H1 (cell line): Measurements from ENCODE around the gene TK2. TPM values are rescaled to one million over a fixed set of nuclear protein-coding genes. Genes with fewer than 3 reads are reported as not detected.

ENCODE experiments used
- CTCF ChIA-PET: fragments of 300-600 bp; sonication (Branson Sonifier 250); formaldehyde crosslinking; loops from one replicate; lab custom pipeline; 2021; ENCODE audit not compliant: partially characterized antibody; lab: Charles Lee
- POLR2A ChIA-PET: fragments of 300-600 bp; sonication (Branson Sonifier 250); formaldehyde crosslinking; loops from one replicate; lab custom pipeline; 2021; ENCODE audit warnings: inconsistent platforms; ENCODE audit not compliant: partially characterized antibody; lab: Charles Lee
- DNase-seq, 2 experiments: peaks; one replicate each; pipeline versions ENCODE4 v3.0.0 to v3.0.0-alpha.2; 2010 to 2022; ENCODE audit warnings: low spot score in 2 of 2, low read depth in 1 of 2, mixed read lengths in 1 of 2
- FAIRE-seq: peaks from 2 replicates; lab custom pipeline; 2011; peaks lifted over from hg19 to GRCh38; lab: Jason Lieb, UNC
- H2AFZ ChIP-seq: 2 replicates; pipeline ENCODE4 v1.8.1; 2012; ENCODE audit warnings: low read length, inconsistent platforms
- H2AK5ac ChIP-seq: 2 replicates; pipeline ENCODE4 v1.6.1; 2013; ENCODE audit warnings: low read depth, low read length
- H2BK120ac ChIP-seq: replicated peaks from 2 replicates; pipeline ENCODE3; 2013; ENCODE audit warnings: low read depth, low read length, inconsistent platforms
- H2BK12ac ChIP-seq: 2 replicates; pipeline ENCODE4 v1.6.1; 2013; ENCODE audit warnings: low read depth, low read length
- H2BK15ac ChIP-seq: 2 replicates; pipeline ENCODE4 v1.6.1; 2013; ENCODE audit warnings: low read length
- H2BK20ac ChIP-seq: 2 replicates; pipeline ENCODE4 v1.6.1; 2013; ENCODE audit warnings: low read length
- H2BK5ac ChIP-seq: 2 replicates; pipeline ENCODE4 v1.6.1; 2013; ENCODE audit warnings: low read depth, low read length
- H3K14ac ChIP-seq: 2 replicates; pipeline ENCODE4 v1.6.1; 2013; ENCODE audit warnings: inconsistent platforms; ENCODE audit not compliant: insufficient read length
- H3K18ac ChIP-seq: 2 replicates; pipeline ENCODE4 v1.6.1; 2013; ENCODE audit warnings: low read length; ENCODE audit errors: extremely low read depth
- H3K23ac ChIP-seq: 2 replicates; pipeline ENCODE4 v1.6.1; 2013; ENCODE audit warnings: inconsistent platforms; ENCODE audit not compliant: insufficient read length
- H3K23me2 ChIP-seq: 2 replicates; pipeline ENCODE4 v1.6.1; 2013; ENCODE audit warnings: low read depth, low read length
- H3K27ac ChIP-seq: 2 replicates; pipeline ENCODE4 v1.6.1; 2011; ENCODE audit warnings: low read depth, low read length, inconsistent platforms
- H3K27me3 ChIP-seq, 4 experiments: replicated peaks in 1 of 4; 1 replicate in 1 of 4; 2 replicates in 3 of 4; pipeline versions ENCODE4 v1.6.1 to v1.8.1; 2011 to 2013; ENCODE audit warnings: low read length in 3 of 4, mild to moderate bottlenecking in 3 of 4, inconsistent platforms in 2 of 4, mixed read lengths in 2 of 4, moderate library complexity in 1 of 4; ENCODE audit not compliant: control insufficient read depth in 3 of 4, insufficient read depth in 3 of 4; ENCODE audit errors: extremely low read depth in 1 of 4
- H3K36me3 ChIP-seq, 4 experiments: 2 replicates each; pipeline versions ENCODE4 v1.6.1 to v1.8.1; 2011 to 2013; ENCODE audit warnings: mild to moderate bottlenecking in 4 of 4, low read length in 3 of 4, moderate library complexity in 2 of 4, control low read depth in 1 of 4, inconsistent platforms in 1 of 4; ENCODE audit not compliant: insufficient read depth in 4 of 4, control insufficient read depth in 2 of 4
- H3K4ac ChIP-seq: replicated peaks from 2 replicates; pipeline ENCODE3; 2013; ENCODE audit warnings: low read length, low read depth, mixed read lengths, inconsistent platforms; ENCODE audit not compliant: insufficient read length
- H3K4me1 ChIP-seq, 4 experiments: replicated peaks in 1 of 4; 1 replicate in 1 of 4; 2 replicates in 3 of 4; pipeline versions ENCODE4 v1.6.1 to v1.8.1; 2011 to 2013; ENCODE audit warnings: low read length in 3 of 4, inconsistent platforms in 2 of 4, mixed read lengths in 1 of 4; ENCODE audit not compliant: insufficient read depth in 4 of 4, control insufficient read depth in 3 of 4
- H3K4me2 ChIP-seq, 2 experiments: 2 replicates each; pipeline versions ENCODE4 v1.6.1 to v1.8.1; 2011 to 2013; ENCODE audit warnings: low read depth in 2 of 2, low read length in 2 of 2, control low read depth in 1 of 2, inconsistent platforms in 1 of 2, mild to moderate bottlenecking in 1 of 2; ENCODE audit not compliant: insufficient read depth in 1 of 2
- H3K4me3 ChIP-seq, 4 experiments: fragments of 200-600, 300-600 bp in 1 of 4; sonication (generic), shearing (Covaris generic), sonication (Bioruptor Twin) in 1 of 4; 2 replicates each; pipeline versions ENCODE4 v1.5.1 to v1.8.1; 2011 to 2016; ENCODE audit warnings: low read length in 4 of 4, low read depth in 3 of 4, control low read depth in 2 of 4, inconsistent platforms in 2 of 4, mild to moderate bottlenecking in 2 of 4, mixed read lengths in 1 of 4, moderate library complexity in 1 of 4; ENCODE audit not compliant: insufficient read depth in 2 of 4; ENCODE audit errors: extremely low read depth in 1 of 4
- H3K56ac ChIP-seq: replicated peaks from 2 replicates; pipeline ENCODE3; 2013; ENCODE audit warnings: low read depth, mild to moderate bottlenecking, mixed read lengths, low read length, inconsistent platforms; ENCODE audit not compliant: insufficient read length
- H3K79me1 ChIP-seq: 2 replicates; pipeline ENCODE4 v1.6.1; 2013; ENCODE audit warnings: low read depth, low read length, control low read depth
- H3K79me2 ChIP-seq, 2 experiments: 2 replicates each; pipeline versions ENCODE4 v1.6.1 to v1.8.1; 2012 to 2013; ENCODE audit warnings: low read length in 2 of 2, mild to moderate bottlenecking in 2 of 2, inconsistent platforms in 1 of 2; ENCODE audit not compliant: insufficient read depth in 2 of 2, control insufficient read depth in 1 of 2
- H3K9ac ChIP-seq, 4 experiments: replicated peaks in 1 of 4; 1 replicate in 1 of 4; 2 replicates in 3 of 4; pipeline versions ENCODE4 v1.6.1 to v1.8.1; 2011 to 2013; ENCODE audit warnings: low read depth in 3 of 4, low read length in 3 of 4, control low read depth in 2 of 4, mild to moderate bottlenecking in 2 of 4, moderate library complexity in 2 of 4, inconsistent platforms in 1 of 4; ENCODE audit errors: extremely low read depth in 1 of 4
- H3K9me3 ChIP-seq, 2 experiments: 2 replicates each; pipeline versions ENCODE4 v1.6.1 to v1.8.1; 2012 to 2013; ENCODE audit warnings: mild to moderate bottlenecking in 2 of 2, moderate library complexity in 2 of 2, control low read depth in 1 of 2, inconsistent platforms in 1 of 2, low read depth in 1 of 2, low read length in 1 of 2, mixed read lengths in 1 of 2; ENCODE audit not compliant: insufficient read depth in 2 of 2
- H4K20me1 ChIP-seq, 2 experiments: replicated peaks in 1 of 2; 2 replicates each; pipeline versions ENCODE3 to v1.8.1; 2011 to 2013; ENCODE audit warnings: inconsistent platforms in 2 of 2, low read length in 2 of 2, mild to moderate bottlenecking in 1 of 2; ENCODE audit not compliant: insufficient read depth in 2 of 2, control insufficient read depth in 1 of 2
- H4K5ac ChIP-seq: 2 replicates; pipeline ENCODE4 v1.6.1; 2013; ENCODE audit warnings: low read length, low read depth, mixed read lengths, inconsistent platforms; ENCODE audit not compliant: insufficient read length
- H4K8ac ChIP-seq: 2 replicates; pipeline ENCODE4 v1.8.0; 2013; ENCODE audit warnings: mild to moderate bottlenecking, moderate library complexity, low read length, inconsistent platforms; ENCODE audit not compliant: insufficient read depth; ENCODE audit errors: extremely low read depth
- H4K91ac ChIP-seq: replicated peaks from 2 replicates; pipeline ENCODE3; 2013; ENCODE audit warnings: low read length, mixed read lengths, inconsistent platforms; ENCODE audit not compliant: insufficient read length
- CHD2 ChIP-seq: IDR thresholded peaks from 2 replicates; pipeline ENCODE4 v1.6.1; 2012; ENCODE audit warnings: low read length, improper control_type of control experiment
- CREB1 ChIP-seq: IDR thresholded peaks from 2 replicates; pipeline ENCODE4 v1.6.1; 2012; ENCODE audit warnings: inconsistent platforms
- FOSL1 ChIP-seq: IDR thresholded peaks from 2 replicates; pipeline ENCODE4 v1.6.1; 2011; ENCODE audit warnings: mild to moderate bottlenecking, low read depth, low read length, moderate library complexity; ENCODE audit not compliant: insufficient read depth
- GABPA ChIP-seq: IDR thresholded peaks from 2 replicates; pipeline ENCODE4 v1.6.1; 2011; ENCODE audit warnings: mild to moderate bottlenecking, low read length, moderate library complexity, borderline replicate concordance; ENCODE audit not compliant: insufficient read depth
- MAFK ChIP-seq: IDR thresholded peaks from 2 replicates; pipeline ENCODE4 v1.6.1; 2012; ENCODE audit warnings: low read depth, mild to moderate bottlenecking, improper control_type of control experiment, low read length
- MAX ChIP-seq: IDR thresholded peaks from 2 replicates; pipeline ENCODE4 v1.6.1; 2012; ENCODE audit warnings: inconsistent platforms
- PHF8 ChIP-seq: fragments of 200-600 bp; sonication (generic); conservative IDR thresholded peaks from 2 replicates; pipeline ENCODE4 v1.7.1; 2012; ENCODE audit warnings: low read depth, mild to moderate bottlenecking, inconsistent platforms, low read length, moderate library complexity
- SIRT6 ChIP-seq: IDR thresholded peaks from one replicate; pipeline ENCODE4 v1.7.1; 2012; ENCODE audit warnings: low read length, inconsistent platforms
- TCF12 ChIP-seq: IDR thresholded peaks from 2 replicates; pipeline ENCODE4 v1.6.1; 2011; ENCODE audit warnings: low read depth, mild to moderate bottlenecking, low read length
- WGBS, 2 experiments: shearing (Covaris generic) in 1 of 2; methylation state at CpG; one replicate each; pipeline versions ENCODE4 v1.1.6 to v1.1.7; 2013 to 2015; ENCODE audit warnings: low lambda C conversion rate in 2 of 2, mixed read lengths in 2 of 2, inconsistent platforms in 1 of 2, low coverage in 1 of 2, missing lambda C conversion rate in 1 of 2; ENCODE audit not compliant: insufficient replicate concordance in 2 of 2, insufficient coverage in 1 of 2, insufficient read length in 1 of 2; ENCODE audit errors: extremely low coverage in 1 of 2, missing lambda C conversion rate in 1 of 2; 5-methylcytosine and 5-hydroxymethylcytosine counted together
- polyA plus RNA-seq, 7 experiments: library from polyadenylated mRNA; depleted of rRNA in 3 of 7; stranded (reverse) in 5 of 7; unstranded in 2 of 7; fragments of >200 nt in 5 of 7; fragments of 200-250 nt in 2 of 7; gene quantifications; 1 replicate in 5 of 7; 2 replicates in 1 of 7; 4 replicates in 1 of 7; pipeline versions ENCODE4 v1.2.1 to v1.2.3, GENCODE V29; 2011 to 2013; ENCODE audit warnings: missing spikeins in 2 of 7, mixed read lengths in 2 of 7
- total RNA-seq: library from RNA; stranded (reverse); fragmentation: NEBNext Ultra II Directional; extraction: Animal tissue kit (Norgen Biotek cat#: 25700); gene quantifications from 2 replicates; pipeline ENCODE4 v1.2.1, GENCODE V29; 2021

The TK2 gene
- total and polyA plus RNA-seq, 2 of the 8 experiments (the other 6 are each of a cell fraction or from before 2014, with no cell fraction given): 2.7 to 3.6 TPM

- ChIA-PET CTCF (interaction anchor here (0.6 to 3.2 kb wide), 10 partner anchors 10 to 176 kb away, joined by 3 to 19 read pairs (median 6); partner anchors contain the start of genes CKLF and TK2), POLR2A (interaction anchor here (1.9 to 2.3 kb wide), 2 partner anchors 9 to 31 kb away, joined by 4 to 8 read pairs; partner anchors contain the start of gene CKLF)
- H3K18ac ChIP-seq: no peak overlapping the region
- H3K27me3 ChIP-seq: no peaks in the 10 kb centered on the region
- H3K56ac ChIP-seq: no peak overlapping the region
- no peaks in the 10 kb centered on the region for H3K23me2 ChIP-seq
- H3K23ac ChIP-seq: no peak overlapping the region
- no peak overlapping the region for H2BK5ac ChIP-seq
- H3K4me2 ChIP-seq: no peak overlapping the region
- DNase-seq: no peak
- no peak overlapping the region for H4K91ac ChIP-seq
- H4K8ac ChIP-seq: no peak overlapping the region
- H4K20me1 ChIP-seq: no peaks in the 10 kb centered on the region
- no peak overlapping the region for H3K4me3 ChIP-seq
- no peak overlapping the region for H3K9ac ChIP-seq
- H2AK5ac ChIP-seq: no peak overlapping the region
- no peak overlapping the region for H3K27ac ChIP-seq
- H3K4me1 ChIP-seq: peaks cover 0 to 7% (median 2%) of the 10 kb centered on the region in 4 experiments; a peak in 3 of 7 replicates
- no peak overlapping the region for H3K14ac ChIP-seq
- no peak overlapping the region for H2BK15ac ChIP-seq
- TF ChIP-seq CREB1 (no peak), SIRT6 (no peak), MAX (no peak), FOSL1 (no peak), CHD2 (no peak), GABPA (no peak), MAFK (no peak), TCF12 (no peak), PHF8 (no peak)
- H2BK120ac ChIP-seq: no peak overlapping the region
- no peak for FAIRE-seq
- H3K36me3 ChIP-seq: no peaks in the 10 kb centered on the region
- WGBS, 2 experiments: 97% methylated on average over 5 of the region's 5 CpGs; no CpG with 5 or more reads in 1 of the 2 experiments
- H3K4ac ChIP-seq: no peak overlapping the region
- H2BK20ac ChIP-seq: no peak overlapping the region
- H3K79me1 ChIP-seq: no peaks in the 10 kb centered on the region
- no peak overlapping the region for H2AFZ ChIP-seq
- H3K9me3 ChIP-seq: no peaks in the 10 kb centered on the region
- no peaks in the 10 kb centered on the region for H3K79me2 ChIP-seq
- no peak overlapping the region for H2BK12ac ChIP-seq
- H4K5ac ChIP-seq: no peak overlapping the region
These were observed 28.6 kb downstream of the TK2 start for GRCh38 chr16:66521252-66521713.
